ENCODE measurements around the gene MAN1A1.
"Not testable (repeated sequence)": the region's sequence is repeated elsewhere in the genome, so short reads cannot be mapped to it uniquely, and the experiment has no call there.

The MAN1A1 gene

GRCh38 chr6:119190176-119190575, 159.4 kb downstream of the MAN1A1 start:
- no peak for DNase-seq

- DNase-seq, result no peak
Measured at GRCh38 chr6:119189498-119189897, 160.1 kb downstream of the MAN1A1 start.

GRCh38 chr6:119187596-119187995, 162.0 kb downstream of the MAN1A1 start:
- no peak for DNase-seq

GRCh38 chr6:119186490-119186889, 163.1 kb downstream of the MAN1A1 start:
- DNase-seq, result no peak

GRCh38 chr6:119184008-119184648, 165.4 kb downstream of the MAN1A1 start:
- no peak for DNase-seq

- DNase-seq, result no peak
Measured at GRCh38 chr6:119183457-119183856, 166.1 kb downstream of the MAN1A1 start.

- no peak for DNase-seq
Measured at GRCh38 chr6:119182875-119183274, 166.7 kb downstream of the MAN1A1 start.

GRCh38 chr6:119182216-119182803, 167.3 kb downstream of the MAN1A1 start:
- no peak for DNase-seq

- no peak for DNase-seq
Measured at GRCh38 chr6:119181046-119181445, 168.5 kb downstream of the MAN1A1 start.

- DNase-seq, result no peak
Measured at GRCh38 chr6:119179842-119180241, 169.7 kb downstream of the MAN1A1 start.

GRCh38 chr6:119179062-119179461, 170.5 kb downstream of the MAN1A1 start:
- DNase-seq, result no peak

GRCh38 chr6:119176445-119176844, 173.1 kb downstream of the MAN1A1 start:
- no peak for DNase-seq

GRCh38 chr6:119174879-119175817, 174.4 kb downstream of the MAN1A1 start:
- DNase-seq, result peak; percentile 79

- no peak for DNase-seq
Measured at GRCh38 chr6:119174085-119174445, 175.5 kb downstream of the MAN1A1 start.

GRCh38 chr6:119173249-119174084, 176.1 kb downstream of the MAN1A1 start:
- no peak for DNase-seq

- DNase-seq, result peak; percentile 14
Measured at GRCh38 chr6:119172824-119173223, 176.7 kb downstream of the MAN1A1 start.

GRCh38 chr6:119171864-119172588, 177.5 kb downstream of the MAN1A1 start:
- DNase-seq, result peak; percentile 39

GRCh38 chr6:119171088-119171841, 178.3 kb downstream of the MAN1A1 start:
- no peak for DNase-seq

- DNase-seq, result no peak
Measured at GRCh38 chr6:119170447-119171087, 179.0 kb downstream of the MAN1A1 start.

- no peak for DNase-seq
Measured at GRCh38 chr6:119170103-119170446, 179.5 kb downstream of the MAN1A1 start.

- not testable (repeated sequence) for DNase-seq
Measured at GRCh38 chr6:119169355-119169754, 180.2 kb downstream of the MAN1A1 start.
